DOHH2 (cell line): Measurements from ENCODE around the gene CD28.

ENCODE experiments used
- H3F3A ChIP-seq: fragments of 200-600 bp; sonication (generic), shearing (Covaris generic); 2 replicates; pipeline ENCODE4 v1.6.0; 2016; ENCODE audit warnings: antibody characterized with exemption, mild to moderate bottlenecking; ENCODE audit not compliant: control insufficient read depth, insufficient read depth
- H3K27ac ChIP-seq: fragments of 200-600 bp; sonication (generic); 2 replicates; pipeline ENCODE4 v1.5.1; 2014; ENCODE audit warnings: low read depth, mild to moderate bottlenecking, low read length, moderate library complexity
- H3K27me3 ChIP-seq: fragments of 200-600 bp; sonication (generic); 2 replicates; pipeline ENCODE4 v1.6.1; 2014; ENCODE audit warnings: mild to moderate bottlenecking, low read length, mixed read lengths; ENCODE audit not compliant: control insufficient read depth
- H3K36me3 ChIP-seq: fragments of 200-600 bp; sonication (generic); 2 replicates; pipeline ENCODE4 v1.6.1; 2014; ENCODE audit warnings: mild to moderate bottlenecking, low read length, moderate library complexity, mixed read lengths; ENCODE audit not compliant: control insufficient read depth
- H3K4me1 ChIP-seq: fragments of 200-600 bp; sonication (generic); 2 replicates; pipeline ENCODE4 v1.6.1; 2014; ENCODE audit warnings: mild to moderate bottlenecking, low read length, mixed read lengths; ENCODE audit not compliant: control insufficient read depth
- H3K4me2 ChIP-seq: fragments of 200-600 bp; sonication (generic); 2 replicates; pipeline ENCODE4 v1.6.0; 2014; ENCODE audit warnings: mild to moderate bottlenecking, low read length, moderate library complexity
- H3K4me3 ChIP-seq: fragments of 200-600 bp; sonication (generic); 2 replicates; pipeline ENCODE4 v1.5.1; 2014; ENCODE audit warnings: mild to moderate bottlenecking, low read length, mixed read lengths
- H3K79me2 ChIP-seq: fragments of 200-600 bp; sonication (generic); 2 replicates; pipeline ENCODE4 v1.6.1; 2014; ENCODE audit warnings: mild to moderate bottlenecking, low read length, mixed read lengths; ENCODE audit not compliant: control insufficient read depth
- H3K9me2 ChIP-seq: fragments of 200-600 bp; sonication (generic); replicated peaks from 2 replicates; pipeline ENCODE4 v1.6.1; 2014; ENCODE audit warnings: mild to moderate bottlenecking, low read length, mixed read lengths; ENCODE audit not compliant: control insufficient read depth
- H3K9me3 ChIP-seq: fragments of 200-600 bp; sonication (generic); 2 replicates; pipeline ENCODE4 v1.6.1; 2014; ENCODE audit warnings: antibody characterized with exemption, low read length, mixed read lengths; ENCODE audit not compliant: control insufficient read depth, insufficient read depth
- H4K20me1 ChIP-seq: fragments of 200-600 bp; sonication (generic); 2 replicates; pipeline ENCODE4 v1.6.0; 2014; ENCODE audit warnings: low read depth, mild to moderate bottlenecking, antibody characterized with exemption, low read length, moderate library complexity; ENCODE audit not compliant: control insufficient read depth, insufficient read depth
- CTCF ChIP-seq: fragments of 200-600 bp; sonication (generic); IDR thresholded peaks from one replicate; pipeline ENCODE4 v1.5.1; 2014; ENCODE audit warnings: antibody characterized with exemption, mild to moderate bottlenecking, low read depth, low read length; ENCODE audit not compliant: poor library complexity, severe bottlenecking
- EZH2phosphoT487 ChIP-seq: fragments of 200-600 bp; sonication (generic); IDR thresholded peaks from 2 replicates; pipeline ENCODE4 v1.6.1; 2017; ENCODE audit warnings: borderline replicate concordance, mild to moderate bottlenecking, antibody characterized with exemption, low read length, moderate library complexity, mixed read lengths

The CD28 gene

GRCh38 chr2:203709416-203710040 lies 3.1 kb downstream of the CD28 start:
- Histone ChIP-seq H3K4me3 (no peak overlapping the region), H3F3A (no peaks in the 10 kb centered on the region), H3K27me3 (peaks cover 46% of the 10 kb centered on the region), H3K9me2 (no peaks in the 10 kb centered on the region), H3K9me3 (no peaks in the 10 kb centered on the region), H4K20me1 (no peaks in the 10 kb centered on the region), H3K27ac (no peak overlapping the region), H3K36me3 (no peaks in the 10 kb centered on the region), H3K4me2 (no peak overlapping the region), H3K79me2 (no peaks in the 10 kb centered on the region), H3K4me1 (peaks cover 7% of the 10 kb centered on the region)
- no peak for TF ChIP-seq EZH2phosphoT487
- TF ChIP-seq CTCF = no peak

- H3K4me2 ChIP-seq = no peak overlapping the region
Observed at GRCh38 chr2:203710226-203710625, 3.8 kb downstream of the CD28 start.

GRCh38 chr2:203710952-203711351 lies 4.5 kb downstream of the CD28 start:
- TF ChIP-seq CTCF (no peak), EZH2phosphoT487 (no peak)
- no peak overlapping the region for H3K27ac ChIP-seq
- H3K27me3 ChIP-seq = peaks cover 43% of the 10 kb centered on the region
- no peak overlapping the region for H3K4me2 ChIP-seq
- H3K4me3 ChIP-seq = no peak overlapping the region
- H3F3A ChIP-seq = no peaks in the 10 kb centered on the region
- no peaks in the 10 kb centered on the region for H3K9me2 ChIP-seq
- H3K9me3 ChIP-seq = no peaks in the 10 kb centered on the region
- H3K79me2 ChIP-seq = no peaks in the 10 kb centered on the region
- H3K36me3 ChIP-seq = no peaks in the 10 kb centered on the region
- H3K4me1 ChIP-seq = peaks cover 7% of the 10 kb centered on the region
- no peaks in the 10 kb centered on the region for H4K20me1 ChIP-seq

More at GRCh38 chr2:203710226-203710625, 3.8 kb downstream of the CD28 start:
- TF ChIP-seq EZH2phosphoT487 = no peak
- TF ChIP-seq CTCF = no peak
- Histone ChIP-seq H3F3A (no peaks in the 10 kb centered on the region), H3K4me1 (peaks cover 7% of the 10 kb centered on the region), H3K4me3 (no peak overlapping the region), H4K20me1 (no peaks in the 10 kb centered on the region), H3K9me2 (no peaks in the 10 kb centered on the region), H3K79me2 (no peaks in the 10 kb centered on the region), H3K9me3 (no peaks in the 10 kb centered on the region), H3K27ac (no peak overlapping the region), H3K36me3 (no peaks in the 10 kb centered on the region), H3K27me3 (peaks cover 46% of the 10 kb centered on the region)
